Germinal center (tissue), 1 donor: ENCODE data around the gene EHBP1.
"Not testable (repeated sequence)": the region's sequence is repeated elsewhere in the genome, so short reads cannot be mapped to it uniquely, and the experiment has no call there.

Source experiments
- DNase-seq: peaks from one replicate; pipeline ENCODE4 v3.0.0; 2012; ENCODE audit warnings: mixed read lengths, low spot score

The EHBP1 gene

DNA sequence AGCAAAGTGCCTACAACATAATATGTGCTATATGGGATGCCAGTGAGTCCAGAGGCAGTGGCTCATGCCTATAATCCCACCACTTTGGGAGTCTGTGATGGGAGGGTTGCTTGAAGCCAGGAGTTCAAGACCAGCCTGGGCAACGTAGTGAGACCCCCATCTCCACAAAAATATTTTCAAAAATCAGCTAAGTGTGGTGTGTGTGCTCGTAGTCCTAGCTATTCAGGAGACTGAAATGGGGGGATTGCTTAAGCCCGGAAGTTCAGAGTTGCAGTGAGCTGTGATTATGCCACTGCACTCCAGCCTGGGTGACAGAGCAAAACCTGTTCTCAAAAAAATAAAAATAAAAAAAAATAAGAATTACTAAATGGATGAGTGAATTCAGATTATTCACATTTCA, 368.5 kb downstream of the EHBP1 start:
- no peak for DNase-seq

DNA sequence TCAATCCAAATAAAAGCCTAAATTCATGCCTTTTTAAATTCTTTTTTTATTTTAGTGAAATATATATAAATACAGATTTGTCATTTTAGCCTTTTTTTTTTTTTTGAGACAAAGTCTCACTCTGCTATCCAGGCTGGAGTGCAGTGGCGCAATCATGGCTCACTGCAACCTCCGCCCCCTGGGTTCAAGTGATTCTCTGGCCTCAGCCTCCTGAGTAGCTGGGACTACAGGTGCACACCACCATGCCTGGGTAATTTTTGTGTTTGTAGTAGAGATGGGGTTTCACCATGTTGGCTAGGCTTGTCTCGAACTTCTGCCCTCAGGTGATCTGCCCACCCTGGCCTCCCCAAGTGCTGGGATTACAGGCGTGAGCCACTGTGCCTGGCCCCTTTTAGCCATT, 368.9 kb downstream of the EHBP1 start:
- DNase-seq = not testable (repeated sequence)

DNA sequence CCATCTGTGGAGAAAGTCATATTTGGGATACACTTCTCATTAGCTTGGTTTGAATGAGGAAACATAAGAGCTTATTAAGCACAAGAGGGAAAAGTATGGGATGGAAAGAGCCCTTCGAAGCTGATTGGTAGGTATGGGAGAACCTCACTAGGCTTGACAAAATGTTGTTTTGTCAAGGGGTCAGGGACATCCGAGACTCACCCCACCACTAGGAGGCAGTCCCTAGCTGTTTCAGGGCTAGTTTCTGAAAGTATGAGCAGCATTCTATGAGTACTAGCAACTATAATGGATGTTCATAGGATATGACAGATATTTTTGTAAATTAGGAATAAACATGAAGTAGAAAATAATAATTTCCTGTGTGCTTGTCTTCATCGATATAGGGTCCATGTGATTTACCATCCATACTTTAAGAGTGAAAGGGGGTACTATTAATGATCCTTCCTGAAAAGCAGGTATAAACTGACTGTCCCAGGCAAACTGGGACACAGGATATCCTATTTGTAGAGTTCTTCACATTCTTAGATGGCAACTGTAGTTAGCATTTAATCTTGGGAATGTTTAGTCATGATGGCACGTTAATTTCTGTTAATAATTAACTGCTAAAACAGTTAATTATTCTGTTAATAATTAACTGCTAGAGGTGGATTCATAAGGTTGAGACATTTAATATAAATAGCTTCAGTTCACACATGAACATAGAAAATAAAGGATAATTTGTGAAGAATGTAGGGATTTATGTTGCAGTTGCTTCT, 373.5 kb downstream of the EHBP1 start:
- peak; percentile 20 for DNase-seq

DNA sequence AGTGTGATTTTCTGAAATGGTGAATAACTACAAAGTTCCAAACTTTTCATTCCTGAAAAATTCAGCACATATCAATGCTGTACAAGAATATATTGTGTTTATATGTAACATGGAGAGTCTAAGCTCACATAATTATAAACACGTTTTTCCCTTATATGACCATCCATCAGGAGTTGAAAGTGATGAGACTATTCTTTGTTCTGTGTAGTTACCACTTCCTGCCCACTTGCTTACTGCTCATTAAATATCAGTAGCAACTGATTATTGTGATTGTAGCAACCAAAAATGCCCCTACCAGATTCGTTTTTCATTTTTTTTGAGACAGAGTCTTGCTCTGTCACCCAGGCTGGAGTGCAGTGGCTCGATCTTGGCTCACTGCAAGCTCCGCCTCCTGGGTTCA, 375.9 kb downstream of the EHBP1 start:
- DNase-seq = no peak

DNA sequence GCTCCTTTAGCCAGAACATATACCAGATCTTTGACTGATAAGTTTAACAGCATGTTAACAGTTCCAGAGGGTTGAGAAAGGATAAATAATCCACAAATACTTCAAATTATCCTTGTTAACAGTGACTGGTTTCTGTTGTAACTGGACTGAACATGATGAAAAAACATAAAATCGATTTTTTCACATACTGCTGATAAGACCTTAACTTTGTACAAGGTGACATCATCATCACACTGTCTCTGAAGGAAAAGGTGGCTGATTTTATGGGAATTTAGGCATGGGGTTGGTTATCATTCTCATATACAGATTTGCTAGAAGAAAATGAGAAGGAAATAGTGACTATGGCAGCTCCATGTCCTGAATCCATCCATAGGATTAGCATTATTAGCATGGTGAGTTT, 381.2 kb downstream of the EHBP1 start:
- DNase-seq = no peak

DNA sequence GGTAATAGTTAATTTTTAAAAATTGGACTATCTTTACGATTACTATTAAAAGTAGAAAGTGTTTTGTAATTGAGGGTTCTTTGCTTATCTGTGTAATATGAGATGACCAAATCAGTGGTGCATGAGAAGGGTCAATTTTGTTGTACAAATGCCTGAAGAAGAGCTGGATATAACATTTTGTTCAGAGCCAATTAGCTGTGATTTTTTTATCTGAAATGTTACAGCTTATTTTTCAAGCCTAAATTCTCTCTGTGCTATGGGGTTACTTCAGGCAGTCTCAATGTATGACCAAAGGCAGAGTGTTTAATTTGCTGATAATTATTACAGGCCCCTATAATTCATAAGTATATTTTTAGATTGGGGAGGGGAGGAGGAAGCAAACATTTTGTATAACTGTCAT, 386.9 kb downstream of the EHBP1 start:
- DNase-seq = no peak

DNA sequence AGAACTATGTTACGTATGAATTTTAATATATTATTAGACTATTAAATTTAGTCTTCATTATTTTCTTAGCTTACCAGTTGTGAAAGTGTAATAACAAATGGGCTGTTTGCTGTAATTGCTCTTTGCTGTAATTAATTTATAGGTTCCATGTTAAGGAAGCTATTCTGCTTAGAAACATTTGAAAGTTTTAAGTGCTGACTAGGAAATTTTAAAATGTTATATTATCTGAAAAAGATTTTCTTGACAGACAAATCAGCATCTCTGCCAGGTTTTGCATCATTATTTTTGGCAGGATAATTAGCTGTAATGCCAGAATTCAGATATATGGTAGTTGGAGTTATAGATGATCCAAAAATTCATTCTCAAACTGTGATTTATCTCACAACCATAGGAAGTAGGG, 387.3 kb downstream of the EHBP1 start:
- no peak for DNase-seq

DNA sequence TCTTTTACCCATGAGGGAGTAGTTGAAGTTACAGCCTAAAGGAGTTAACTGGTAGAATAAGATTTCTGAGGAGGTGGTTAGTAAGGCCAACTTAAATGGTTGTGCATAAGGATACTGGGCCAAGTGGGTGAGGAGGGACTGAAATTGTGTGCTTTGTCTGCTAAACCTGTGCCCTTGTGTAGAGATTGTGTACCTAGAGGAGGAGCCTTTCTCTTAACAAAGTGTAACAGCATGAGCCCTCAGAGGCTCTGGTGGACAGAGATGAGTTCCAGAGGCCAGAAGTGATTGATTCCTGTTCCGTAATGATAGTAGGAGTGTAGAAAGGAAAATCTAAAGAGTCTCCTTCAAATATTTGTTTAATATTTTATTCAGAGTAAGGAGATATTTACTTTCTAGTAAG, 388.0 kb downstream of the EHBP1 start:
- DNase-seq = no peak
